K562 (cell line): ENCODE results near the gene S100P. TPM values are rescaled to one million over a fixed set of nuclear protein-coding genes. Genes with fewer than 3 reads are reported as not detected.

Experiments
- ATAC-seq: fragments of 200-7000 bp; cut with Tn5 transposase; 3 replicates; pipeline ENCODE4 v1.9.1; 2020; ENCODE audit warnings: moderate library complexity
- BruUV-seq: library from RNA; stranded (reverse); fragments of 400-500 nt; replicated peaks from 2 replicates; lab custom pipeline; 2021; lab: Mats Ljungman, UMichigan
- CTCF ChIA-PET: fragments of 300-600 bp; formaldehyde crosslinking; extraction: SDS; loops from one replicate; lab custom pipeline; 2021; ENCODE audit warnings: low intra/inter-chr PET ratio; lab: Yijun Ruan, JAX
- POLR2A ChIA-PET: fragments of 300-600, 350-650 bp; sonication (Branson Sonifier 250); formaldehyde crosslinking; extraction: SDS; loops from one replicate; lab custom pipeline; 2021; ENCODE audit warnings: antibody characterized with exemption, inconsistent platforms; lab: Yijun Ruan, JAX
- DNase-seq, 4 experiments: peaks; one replicate each; pipeline versions ENCODE4 v3.0.0 to v3.0.0-alpha.2; 2011 to 2018; ENCODE audit warnings: low spot score in 3 of 4, mixed read lengths in 3 of 4; ENCODE audit errors: extremely low read depth in 1 of 4
- FAIRE-seq: peaks from 2 replicates; lab custom pipeline; 2011; peaks lifted over from hg19 to GRCh38; lab: Jason Lieb, UNC
- H2AFZ ChIP-seq: 2 replicates; pipeline ENCODE4 v1.6.0; 2011; ENCODE audit warnings: low read depth, low read length, control low read depth, inconsistent platforms
- H3K27ac ChIP-seq: fragments of 200-600 bp; 3 replicates; pipeline ENCODE4 v1.8.0; 2011; ENCODE audit warnings: low read depth, mild to moderate bottlenecking, control low read depth, inconsistent platforms, low read length, moderate library complexity, mixed read lengths; ENCODE audit errors: extremely low read depth
- H3K27me3 ChIP-seq, 2 experiments: fragments of 300-600 bp in 1 of 2; 2 replicates in 1 of 2; 3 replicates in 1 of 2; pipeline versions ENCODE4 v1.6.0 to v1.8.0; 2011; ENCODE audit warnings: inconsistent platforms in 2 of 2, low read length in 2 of 2, mild to moderate bottlenecking in 1 of 2, mixed read lengths in 1 of 2, moderate library complexity in 1 of 2; ENCODE audit not compliant: control insufficient read depth in 2 of 2, insufficient read depth in 2 of 2
- H3K36me3 ChIP-seq: fragments of 300-600 bp; 3 replicates; pipeline ENCODE4 v1.8.0; 2011; ENCODE audit warnings: mild to moderate bottlenecking, low read length, inconsistent platforms; ENCODE audit not compliant: control insufficient read depth, insufficient read depth
- H3K4me1 ChIP-seq, 2 experiments: fragments of 200-600 bp in 1 of 2; replicated peaks in 1 of 2; 2 replicates in 1 of 2; 3 replicates in 1 of 2; pipeline versions ENCODE4 v1.5.1 to v1.8.0; 2011; ENCODE audit warnings: inconsistent platforms in 2 of 2, low read length in 2 of 2, mild to moderate bottlenecking in 1 of 2, mixed read lengths in 1 of 2, moderate library complexity in 1 of 2; ENCODE audit not compliant: control insufficient read depth in 2 of 2, insufficient read depth in 2 of 2
- H3K4me2 ChIP-seq: 2 replicates; pipeline ENCODE4 v1.6.1; 2011; ENCODE audit warnings: low read length, control low read depth, inconsistent platforms, mixed read lengths; ENCODE audit not compliant: insufficient read depth
- H3K4me3 ChIP-seq: fragments of 200-600 bp; sonication (generic), shearing (Covaris generic); 2 replicates; pipeline ENCODE4 v1.5.1; 2016; ENCODE audit warnings: control low read depth, inconsistent platforms
- H3K79me2 ChIP-seq: fragments of 200-600 bp; 3 replicates; pipeline ENCODE4 v1.8.0; 2011; ENCODE audit warnings: low read length, inconsistent platforms; ENCODE audit not compliant: control insufficient read depth, insufficient read depth
- H3K9ac ChIP-seq, 2 experiments: 2 replicates each; pipeline versions ENCODE4 v1.6.0 to v1.6.1; 2011; ENCODE audit warnings: low read depth in 2 of 2, low read length in 2 of 2, control low read depth in 1 of 2, inconsistent platforms in 1 of 2, mild to moderate bottlenecking in 1 of 2, mixed read lengths in 1 of 2; ENCODE audit not compliant: insufficient read depth in 1 of 2
- H3K9me1 ChIP-seq: one replicate; pipeline ENCODE4 v1.6.0; 2011; ENCODE audit warnings: inconsistent platforms, mild to moderate bottlenecking, low read length, moderate library complexity; ENCODE audit not compliant: control insufficient read depth, insufficient read depth
- H3K9me3 ChIP-seq: replicated peaks from 2 replicates; pipeline ENCODE4 v1.5.1; 2011; ENCODE audit warnings: low read depth, low read length, inconsistent platforms; ENCODE audit not compliant: control insufficient read depth, insufficient read depth
- H4K20me1 ChIP-seq: replicated peaks from 2 replicates; pipeline ENCODE4 v1.6.1; 2011; ENCODE audit warnings: low read length, inconsistent platforms, mixed read lengths; ENCODE audit not compliant: control insufficient read depth, insufficient read depth
- ESRRB ChIP-seq: fragments of 250-450 bp; sonication (Bioruptor Pico); IDR thresholded peaks from 2 replicates; pipeline ENCODE4 v1.5.0; 2020; ENCODE audit warnings: mild to moderate bottlenecking, moderate library complexity, borderline replicate concordance
- GABPA ChIP-seq: fragments of 200-800 bp; sonication (Bioruptor generic); conservative IDR thresholded peaks from 2 replicates; pipeline ENCODE4 v1.6.1; 2016; ENCODE audit warnings: low read depth, missing genetic modification characterization, missing compliant biosample characterization
- MCM3 ChIP-seq: fragments of 450-650 bp; IDR thresholded peaks from 2 replicates; pipeline ENCODE4 v1.6.1; 2016
- NCOA6 ChIP-seq: fragments of 450-650 bp; IDR thresholded peaks from 2 replicates; pipeline ENCODE4 v1.6.1; 2017; ENCODE audit warnings: mild to moderate bottlenecking
- NFE2 ChIP-seq: IDR thresholded peaks from 2 replicates; pipeline ENCODE4 v1.6.1; 2014; ENCODE audit warnings: antibody characterized with exemption, low read depth
- NKRF ChIP-seq: fragments of 450-650 bp; IDR thresholded peaks from 2 replicates; pipeline ENCODE4 v1.6.1; 2016; ENCODE audit warnings: borderline replicate concordance
- RFX7 ChIP-seq: fragments of 250-450 bp; sonication (Bioruptor Pico); IDR thresholded peaks from 2 replicates; pipeline ENCODE4 v1.5.1; 2021; ENCODE audit warnings: mild to moderate bottlenecking
- RREB1 ChIP-seq: fragments of 250-450 bp; sonication (Bioruptor Pico); IDR thresholded peaks from 2 replicates; pipeline ENCODE4 v1.4.0; 2020
- TBP ChIP-seq: optimal IDR thresholded peaks from 2 replicates; pipeline ENCODE3; 2011; ENCODE audit warnings: low read depth, low read length, improper control_type of control experiment
- ZBED1 ChIP-seq: IDR thresholded peaks from 2 replicates; pipeline ENCODE4 v1.6.1; 2014
- ZC3H4 ChIP-seq: sonication (generic); formaldehyde crosslinking; IDR thresholded peaks from 2 replicates; pipeline ENCODE4 v1.9.0; 2021; ENCODE audit warnings: missing genetic modification reagents, borderline replicate concordance
- ZNF408 ChIP-seq: fragments of 250-450 bp; sonication (Bioruptor Pico); IDR thresholded peaks from 2 replicates; pipeline ENCODE4 v1.4.0; 2020; ENCODE audit warnings: low read depth, mild to moderate bottlenecking, moderate library complexity
- ZNF41 ChIP-seq: fragments of 250-450 bp; sonication (Bioruptor Pico); conservative IDR thresholded peaks from 2 replicates; pipeline ENCODE4 v1.4.0; 2020; ENCODE audit warnings: mild to moderate bottlenecking
- ZNF699 ChIP-seq: fragments of 250-450 bp; sonication (Bioruptor Pico); IDR thresholded peaks from 2 replicates; pipeline ENCODE4 v1.8.0; 2021; ENCODE audit warnings: mild to moderate bottlenecking, moderate library complexity; ENCODE audit not compliant: insufficient replicate concordance
- WGBS: fragments of 100-300 bp; shearing (Covaris generic); methylation state at CpG from one replicate; pipeline ENCODE4 v1.1.6; 2016; ENCODE audit warnings: low coverage, mixed read lengths; ENCODE audit not compliant: insufficient coverage; ENCODE audit errors: missing lambda C conversion rate; 5-methylcytosine and 5-hydroxymethylcytosine counted together
- in situ Hi-C: fragments of 300-500 bp; cut with MboI; formaldehyde crosslinking; loops from 4 replicates; pipeline ENCODE4 v1.15.0; 2018; ENCODE audit warnings: inconsistent platforms, mixed read lengths
- intact Hi-C: fragments of 100-400 bp; cut with micrococcal nuclease; formaldehyde crosslinking; loops from 2 replicates; pipeline ENCODE4 v1.14.2; 2022
- polyA plus RNA-seq, 8 experiments: library from polyadenylated mRNA; depleted of rRNA in 4 of 8; stranded (reverse) in 5 of 8; unstranded in 3 of 8; fragments of >200 nt; fragmentation: Nextera tagmentation in 2 of 8; fragmentation: Illumina TruSeq in 1 of 8; extraction: Ambion mirVana in 2 of 8; extraction: Trizol in 1 of 8; gene quantifications; 2 replicates each; pipeline versions ENCODE4 v1.2.1 to v1.2.3, GENCODE V29; 2011 to 2014; ENCODE audit warnings: inconsistent platforms in 1 of 8, missing spikeins in 1 of 8
- total RNA-seq, 7 experiments: library from RNA; depleted of rRNA in 6 of 7; stranded (reverse); fragments of >200 nt in 6 of 7; fragmentation: Illumina TruSeq in 2 of 7; extraction: Trizol in 2 of 7; gene quantifications; 2 replicates each; pipeline versions ENCODE4 v1.2.1 to v1.2.3, GENCODE V29; 2011 to 2021; ENCODE audit warnings: low replicate concordance in 1 of 7

S100P gene
- total and polyA plus RNA-seq, 9 of the 15 experiments (the other 6 are each of a cell fraction or from before 2014, with no cell fraction given) = 4.1 to 23.8 (median 7.5) TPM

GRCh38 chr4:6716018-6716911 is 22.6 kb downstream of the S100P start, which contains the start of gene BLOC1S4:
TSS of gene BLOC1S4 (plus strand) at chr4:6716174. CDS start at chr4:6716210, 36 bp downstream.
- in situ Hi-C loops = no loop called here
- TF ChIP-seq ZBED1 = no peak
- no peak for TF ChIP-seq ZNF699 (CRISPR knock-in tag)
- TF ChIP-seq ZNF408 (CRISPR knock-in tag) = no peak
- no peak for TF ChIP-seq NFE2
- TF ChIP-seq ZC3H4 (CRISPR knock-in tag) = no peak
- peak; percentile 73 for TF ChIP-seq TBP
- 0 out of 2 replicates have a peak, but pooled peaks have one; percentile 33 for TF ChIP-seq NKRF
- TF ChIP-seq ESRRB (CRISPR knock-in tag) = no peak
- TF ChIP-seq GABPA (tag) = peak; percentile 92
- TF ChIP-seq NCOA6 = no peak
- no peak for TF ChIP-seq RFX7
- TF ChIP-seq RREB1 (CRISPR knock-in tag) = peak; percentile 14; the same call in 1 of the 2 replicates
- no peak for TF ChIP-seq ZNF41 (CRISPR knock-in tag)
- TF ChIP-seq MCM3 = no peak

More at GRCh38 chr4:6716018-6716911, 22.6 kb downstream of the S100P start, which contains the start of gene BLOC1S4:
- H3K9me3 ChIP-seq = no peaks in the 10 kb centered on the region
- H2AFZ ChIP-seq = peak within 1 kb of the TSS; percentile 99
- H3K27ac ChIP-seq = peak within 1 kb of the TSS; percentile 94
- ATAC-seq (peak; percentile 78), DNase-seq (peak; percentile 94 to 96 (median 95)), FAIRE-seq (peak; percentile 87)
- ChIA-PET POLR2A (interaction anchor here (0.7 to 2.5 kb wide), 10 partner anchors 8 to 1910 kb away, joined by 3 to 12 read pairs (median 4); a partner anchor contains a TSS), CTCF (interaction anchor here (0.5 kb wide), 1 partner anchor 41 kb away, joined by 3 read pairs; no protein-coding TSS in a partner anchor)
- H3K9ac ChIP-seq = peak within 1 kb of the TSS; percentile 80 to 99
- H3K79me2 ChIP-seq = peaks cover 31% of the 10 kb centered on the region
- intact Hi-C loops = loop anchor here (2.0 kb wide), 1 partner anchor 41 kb away; a partner anchor contains a TSS
- H3K4me3 ChIP-seq = peak within 1 kb of the TSS; percentile 58
- H3K27me3 ChIP-seq = no peaks in the 10 kb centered on the region
- peak within 1 kb of the TSS; percentile 98 for H3K4me2 ChIP-seq
- H3K36me3 ChIP-seq = no peaks in the 10 kb centered on the region
- WGBS = 1% methylated on average over 89 of the region's 109 CpGs
- no peaks in the 10 kb centered on the region for H3K9me1 ChIP-seq
- BruUV-seq = no TSS peak
- peaks cover 22 to 23% of the 10 kb centered on the region in 2 experiments; a peak in 4 of 5 replicates for H3K4me1 ChIP-seq
- H4K20me1 ChIP-seq = 0 out of 2 replicates have a peak, but pooled peaks cover 4% of the 10 kb centered on the region
